GM19025 (cell line): ENCODE results near the gene ISG15.
"Not testable (repeated sequence)": the region's sequence is repeated elsewhere in the genome, so short reads cannot be mapped to it uniquely, and the experiment has no call there.

Experiments used
- ATAC-seq: cut with Tn5 transposase; IDR thresholded peaks from one replicate; pipeline ENCODE4 v1.9.1; 2021; ENCODE audit warnings: mild to moderate bottlenecking, low read depth, moderate library complexity; ENCODE audit not compliant: unreplicated experiment

The ISG15 gene

GRCh38 chr1:1055841-1056736 lies 42.8 kb downstream of the ISG15 start:
- ATAC-seq = no peak

- ATAC-seq = not testable (repeated sequence)
These were observed 44.4 kb downstream of the ISG15 start for GRCh38 chr1:1057769-1058087.

- no peak for ATAC-seq
These were observed 45.0 kb downstream of the ISG15 start for GRCh38 chr1:1058088-1058905.

- peak; percentile 30 for ATAC-seq
These were observed 45.7 kb downstream of the ISG15 start for GRCh38 chr1:1058921-1059493.

- ATAC-seq = peak; percentile 62
These were observed 46.4 kb downstream of the ISG15 start for GRCh38 chr1:1059494-1060280.

GRCh38 chr1:1060281-1061000 lies 47.1 kb downstream of the ISG15 start:
- no peak for ATAC-seq

GRCh38 chr1:1061682-1062345 lies 48.5 kb downstream of the ISG15 start:
- no peak for ATAC-seq

- no peak for ATAC-seq
These were observed 49.3 kb downstream of the ISG15 start for GRCh38 chr1:1062348-1063163.

GRCh38 chr1:1063261-1063944 lies 50.1 kb downstream of the ISG15 start:
- no peak for ATAC-seq
